Myocyte (in vitro differentiated cells): Measurements from ENCODE around the gene ORM2. TPM values are rescaled to one million over a fixed set of nuclear protein-coding genes. Genes with fewer than 3 reads are reported as not detected.
"Not testable (repeated sequence)": the region's sequence is repeated elsewhere in the genome, so short reads cannot be mapped to it uniquely, and the experiment has no call there.

Experiments used
- DNase-seq: peaks from one replicate; pipeline ENCODE4 v3.0.0-alpha.2; 2012; ENCODE audit warnings: low read depth
- polyA plus RNA-seq: library from polyadenylated mRNA; unstranded; fragments of >200 nt; gene quantifications from one replicate; pipeline ENCODE4 v1.2.1, GENCODE V29; 2012; ENCODE audit warnings: missing spikeins
- total RNA-seq: library from RNA; depleted of rRNA; stranded (reverse); fragments of >200 nt; gene quantifications from 2 replicates; pipeline ENCODE4 v1.2.3, GENCODE V29; 2014

The ORM2 gene
- not detected in 2 replicates for total RNA-seq
- not detected for polyA plus RNA-seq

- DNase-seq: not testable (repeated sequence)
Measured at GRCh38 chr9:114329625-114330022, at the start of gene ORM2. ORM2 (plus strand) TSS chr9:114329869; CDS start chr9:114329905, 36 bp downstream.

GRCh38 chr9:114280636-114281472 lies 48.8 kb upstream of the ORM2 start:
- DNase-seq: peak; percentile 31

DNA sequence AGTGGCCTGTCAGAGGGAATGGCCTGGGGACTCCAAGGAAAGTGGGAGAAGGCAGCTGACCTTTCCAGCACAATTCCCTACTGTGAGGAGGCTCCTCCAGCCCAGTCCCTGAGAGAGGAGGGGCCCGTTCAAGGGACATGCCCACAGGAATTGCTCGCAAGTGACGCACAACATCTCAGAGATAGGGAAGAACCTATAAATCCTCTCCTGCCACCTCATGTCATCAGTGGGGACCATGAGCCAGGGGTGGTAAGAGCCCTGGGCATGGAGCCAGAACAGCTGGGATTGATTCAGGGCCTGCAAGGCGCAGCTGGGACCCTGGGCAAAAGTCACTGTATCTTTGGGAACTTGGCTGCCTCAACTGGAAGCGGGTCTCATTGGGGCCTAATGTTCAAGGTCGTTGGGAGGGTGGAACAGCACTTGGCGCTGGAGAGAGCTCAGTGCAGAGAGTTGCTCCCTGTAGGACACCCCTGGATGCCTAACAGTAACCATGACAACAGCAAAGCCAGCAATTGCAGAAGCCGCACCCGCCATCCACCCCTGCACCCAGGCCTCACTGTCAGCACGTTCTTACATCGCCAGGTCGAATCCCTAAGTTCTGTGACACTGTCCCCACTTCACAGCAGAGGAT lies 48.1 kb upstream of the ORM2 start:
- DNase-seq: no peak

- DNase-seq: no peak
Measured at GRCh38 chr9:114282104-114282485, 47.6 kb upstream of the ORM2 start.

- no peak for DNase-seq
Measured at GRCh38 chr9:114282507-114282906, 47.2 kb upstream of the ORM2 start.

GRCh38 chr9:114282926-114283325 lies 46.7 kb upstream of the ORM2 start:
- DNase-seq: peak; percentile 55

- DNase-seq: no peak
Measured at GRCh38 chr9:114283551-114284111, 46.0 kb upstream of the ORM2 start.

DNA sequence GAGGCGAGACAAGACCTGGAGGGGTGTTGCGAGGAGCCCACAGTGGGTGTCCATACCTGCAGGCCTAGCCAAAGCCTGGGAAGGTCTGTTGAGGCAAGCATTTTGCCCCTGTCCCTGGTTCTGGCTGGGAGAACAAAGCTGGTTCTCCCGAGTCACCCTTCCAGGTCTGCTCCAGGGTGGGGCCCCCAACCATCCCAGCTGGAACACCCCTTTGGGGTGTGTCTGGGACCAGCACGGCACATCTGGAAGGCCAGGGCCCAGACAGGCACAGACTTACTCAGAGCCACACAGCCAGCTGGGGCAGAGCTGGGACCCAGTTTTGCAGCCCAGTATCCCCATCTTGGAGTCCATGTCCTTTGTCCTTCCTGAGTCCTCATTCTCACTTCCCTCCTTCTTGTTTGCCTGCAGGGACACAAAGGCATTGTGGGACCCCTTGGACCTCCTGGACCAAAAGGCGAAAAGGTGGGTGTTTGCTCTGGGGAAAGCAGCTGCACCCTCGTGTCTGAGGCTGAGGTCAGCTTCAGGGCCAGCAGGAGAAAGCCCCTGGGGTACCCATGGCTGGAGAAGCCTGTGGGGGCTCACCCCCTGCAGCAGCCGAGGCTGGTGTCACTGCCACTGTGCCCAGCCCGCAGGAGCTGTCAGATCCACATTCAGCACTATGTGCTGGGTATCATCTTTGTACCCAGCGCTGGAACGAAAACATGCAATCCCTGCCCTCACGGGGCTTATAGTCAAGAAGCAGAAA lies 45.2 kb upstream of the ORM2 start:
- no peak for DNase-seq

GRCh38 chr9:114285166-114285867 lies 44.4 kb upstream of the ORM2 start:
- peak; percentile 83 for DNase-seq

DNA sequence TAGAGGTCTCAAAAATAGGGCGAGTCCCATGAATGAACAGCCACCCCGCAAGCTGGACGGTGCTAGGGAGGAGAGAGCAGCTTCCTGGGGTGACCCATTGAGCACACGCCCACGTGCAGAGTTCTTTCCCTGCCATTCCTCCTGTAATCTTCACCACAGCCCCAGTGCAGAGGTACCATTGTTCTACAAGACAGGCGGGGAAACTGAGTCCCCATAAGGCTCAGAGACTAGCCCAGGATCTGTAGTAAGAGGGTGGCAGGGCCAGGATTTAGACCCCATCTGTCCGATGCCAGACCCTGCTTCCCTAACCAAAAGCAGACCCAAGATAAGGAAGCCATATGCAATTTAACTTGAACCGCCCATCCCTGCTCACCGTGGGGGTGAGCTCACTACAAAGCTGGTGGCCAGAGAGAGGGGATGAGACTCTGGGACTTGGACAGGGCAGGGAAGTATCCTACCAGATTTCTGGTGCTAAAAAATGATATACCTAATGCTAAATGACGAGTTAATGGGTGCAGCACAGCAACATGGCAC lies 43.5 kb upstream of the ORM2 start:
- no peak for DNase-seq

- DNase-seq: no peak
Measured at GRCh38 chr9:114287001-114287762, 42.5 kb upstream of the ORM2 start.

DNA sequence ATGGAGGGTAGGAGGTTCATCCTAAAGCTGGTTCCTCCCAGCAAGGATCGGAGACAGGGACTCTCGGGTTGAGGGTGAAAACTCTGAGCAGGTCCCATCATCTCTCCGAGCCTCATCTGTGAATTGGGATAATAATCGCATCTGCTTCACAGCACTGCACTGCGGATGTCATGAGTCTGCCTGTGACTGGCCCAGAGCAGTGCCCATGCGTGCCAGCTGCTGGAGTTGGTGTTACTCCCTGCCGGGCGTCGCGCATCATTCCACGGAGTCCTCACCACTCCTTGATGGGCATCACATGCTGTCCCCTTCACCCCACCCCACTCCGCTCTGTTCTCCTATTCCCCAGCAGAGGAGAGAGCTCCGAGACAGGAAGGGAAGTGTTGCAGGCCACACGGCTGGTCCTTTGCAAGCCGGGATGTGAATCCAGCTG lies 41.9 kb upstream of the ORM2 start:
- DNase-seq: no peak

- no peak for DNase-seq
Measured at GRCh38 chr9:114288193-114289091, 41.2 kb upstream of the ORM2 start.

GRCh38 chr9:114289106-114289505 lies 40.6 kb upstream of the ORM2 start:
- DNase-seq: no peak

GRCh38 chr9:114289571-114290481 lies 39.8 kb upstream of the ORM2 start:
- DNase-seq: no peak

GRCh38 chr9:114290561-114290986 lies 39.1 kb upstream of the ORM2 start:
- no peak for DNase-seq

GRCh38 chr9:114291064-114291474 lies 38.6 kb upstream of the ORM2 start:
- peak; percentile 80 for DNase-seq
